ENCODE measurements around the gene IMPA2. TPM values are rescaled to one million over a fixed set of nuclear protein-coding genes. Genes with fewer than 3 reads are reported as not detected.
"Not testable (repeated sequence)": the region's sequence is repeated elsewhere in the genome, so short reads cannot be mapped to it uniquely, and the experiment has no call there.

IMPA2 gene
- total RNA-seq, 1 donor from 2014 or later, result 17.8 TPM

- no peak for DNase-seq (ENCODE audit: low read depth)
These were observed 86.4 kb downstream of the IMPA2 start for GRCh38 chr18:12067671-12068070.

DNA sequence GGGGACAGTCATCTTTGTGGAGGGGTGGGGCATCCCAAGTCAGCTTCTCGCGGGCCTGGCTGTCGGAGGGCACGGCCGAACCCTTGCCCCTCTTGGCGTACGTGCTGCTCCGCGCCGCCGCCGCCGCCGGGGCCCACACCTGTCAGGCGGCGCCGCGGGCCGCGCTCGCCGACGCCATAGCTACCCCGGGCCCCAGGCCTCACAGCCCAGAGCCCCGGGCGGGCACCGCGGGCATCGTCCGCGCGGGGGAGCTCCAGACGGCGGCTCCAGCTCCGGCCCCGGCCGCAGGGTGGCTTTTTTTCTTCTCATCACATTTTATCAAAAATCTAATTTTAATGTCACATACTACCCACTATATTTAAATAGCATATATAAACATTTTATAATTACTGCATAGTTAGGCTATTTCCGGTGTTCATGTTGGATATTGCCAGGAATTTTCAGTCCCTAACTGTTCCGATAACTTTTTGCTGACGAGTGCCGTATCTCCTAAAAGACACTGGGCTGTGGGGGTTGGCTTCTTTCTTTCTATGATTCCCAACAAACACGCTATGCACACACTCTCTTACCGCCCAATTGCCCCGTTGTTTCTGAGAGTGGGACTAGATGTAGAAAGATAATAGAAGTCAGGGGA lies 87.1 kb downstream of the IMPA2 start:
- not testable (repeated sequence) for DNase-seq (ENCODE audit: low read depth)

GRCh38 chr18:12068950-12069320 lies 87.6 kb downstream of the IMPA2 start:
- no peak for DNase-seq (ENCODE audit: low read depth)

- not testable (repeated sequence) for DNase-seq (ENCODE audit: low read depth)
These were observed 89.8 kb downstream of the IMPA2 start for GRCh38 chr18:12071066-12071465.

DNA sequence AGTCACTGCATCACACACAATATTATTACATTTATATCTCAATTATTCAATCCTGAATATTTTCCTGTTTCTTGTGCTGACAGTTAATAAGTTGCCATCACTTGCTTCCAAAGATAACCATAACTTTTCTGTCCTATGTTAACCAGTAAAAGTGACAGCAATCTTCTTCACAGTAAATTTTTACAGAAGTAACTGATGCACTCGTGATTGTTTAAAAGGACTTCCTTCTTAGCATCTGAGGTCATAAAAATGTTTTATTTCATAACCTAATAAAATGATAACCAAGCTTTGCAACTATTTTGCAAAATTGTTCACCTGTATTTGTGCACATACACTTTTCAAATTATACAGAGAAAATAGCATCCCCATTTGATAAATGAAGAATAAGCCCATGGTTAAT lies 91.7 kb downstream of the IMPA2 start:
- DNase-seq (ENCODE audit: low read depth), result no peak

GRCh38 chr18:12074736-12075135 lies 93.4 kb downstream of the IMPA2 start:
- DNase-seq (ENCODE audit: low read depth), result no peak

GRCh38 chr18:12076424-12077140 lies 95.3 kb downstream of the IMPA2 start:
- peak; percentile 57 for DNase-seq (ENCODE audit: low read depth)

- not testable (repeated sequence) for DNase-seq (ENCODE audit: low read depth)
These were observed 96.7 kb downstream of the IMPA2 start for GRCh38 chr18:12077994-12078393.

GRCh38 chr18:12079491-12080237 lies 98.4 kb downstream of the IMPA2 start:
- peak; percentile 61 for DNase-seq (ENCODE audit: low read depth)

Other genes with a start within 250 kb of the IMPA2 start
- 46.1 and 52.9 TPM in 2 replicates for gene CHMP1B, start 130.1 kb upstream of the IMPA2 start, total RNA-seq
- 25.0 and 76.0 TPM in 2 replicates for gene MPPE1, start 73.2 kb upstream of the IMPA2 start, total RNA-seq
- not detected in 2 replicates for gene ANKRD62, start 112.3 kb downstream of the IMPA2 start, total RNA-seq

Measured in myocyte (in vitro differentiated cells).